ENCODE data around the gene SUN1. TPM values are rescaled to one million over a fixed set of nuclear protein-coding genes. Genes with fewer than 3 reads are reported as not detected.

Gene SUN1
- total and polyA plus RNA-seq, 2 of the 8 experiments (the other 6 are each of a cell fraction or from before 2014, with no cell fraction given) = 108 to 158 TPM

DNA sequence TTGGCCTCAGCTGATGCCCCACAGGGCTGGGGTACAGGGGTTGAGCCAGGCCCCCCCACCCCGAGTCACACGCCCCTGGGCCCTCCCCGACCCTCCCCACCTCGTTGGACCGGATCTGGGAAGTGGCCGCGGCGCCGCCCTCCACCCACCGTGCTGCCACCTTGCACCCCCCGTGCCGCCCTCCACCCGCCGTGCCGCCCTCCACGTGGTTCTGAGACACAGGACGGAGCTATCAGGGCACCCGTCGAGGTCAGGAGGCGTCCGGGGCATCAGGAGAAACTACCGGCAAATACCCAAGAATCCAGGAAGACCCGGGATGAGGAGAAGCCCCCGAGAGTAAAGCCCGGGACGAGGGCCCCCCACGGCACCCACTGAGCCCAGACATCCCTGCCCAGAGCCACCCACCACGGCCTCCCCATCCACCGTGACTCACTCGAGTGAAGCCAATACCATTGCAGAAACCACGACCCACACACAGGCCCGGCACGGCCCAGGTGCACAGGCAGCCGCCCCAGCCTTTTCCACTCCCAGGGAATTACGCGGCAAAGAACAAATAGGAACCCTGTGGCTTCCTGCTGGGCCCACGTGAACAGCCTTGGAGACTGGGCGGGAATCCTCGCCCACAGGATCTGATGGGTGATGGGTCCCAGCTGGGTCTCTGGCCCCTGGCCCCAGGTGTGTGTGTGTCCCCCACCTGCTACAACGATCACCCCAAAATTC, 88.2 kb downstream of the SUN1 start:
- Histone ChIP-seq H3K4me1 (replicated peaks in 1 of 4; ENCODE audit: control insufficient read depth in 3 of 4, insufficient read depth in 4 of 4, low read length in 3 of 4) (peaks cover 0 to 8% (median 0%) of the 10 kb centered on the region in 4 experiments; a peak in 2 of 7 replicates), H3K4me2 (ENCODE audit: insufficient read depth in 1 of 2, low read depth in 2 of 2, low read length in 2 of 2) (no peak overlapping the region), H4K20me1 (replicated peaks in 1 of 2; ENCODE audit: control insufficient read depth in 1 of 2, insufficient read depth in 2 of 2, low read length in 2 of 2) (no peaks in the 10 kb centered on the region), H2BK120ac (replicated peaks; ENCODE audit: low read depth, low read length) (no peak overlapping the region), H4K91ac (replicated peaks; ENCODE audit: insufficient read length, low read length) (no peak overlapping the region), H3K79me1 (ENCODE audit: low read depth, low read length) (no peaks in the 10 kb centered on the region), H2BK5ac (ENCODE audit: low read depth, low read length) (no peak overlapping the region), H3K18ac (ENCODE audit: extremely low read depth, low read length) (no peak overlapping the region), H3K14ac (ENCODE audit: insufficient read length) (no peak overlapping the region), H3K4me3 (ENCODE audit: extremely low read depth in 1 of 4, insufficient read depth in 2 of 4, low read depth in 3 of 4, low read length in 4 of 4) (no peak overlapping the region), H3K23me2 (ENCODE audit: low read depth, low read length) (no peaks in the 10 kb centered on the region), H3K23ac (ENCODE audit: insufficient read length) (no peak overlapping the region), H2AK5ac (ENCODE audit: low read depth, low read length) (no peak overlapping the region), H3K9me3 (ENCODE audit: insufficient read depth in 2 of 2, low read depth in 1 of 2, low read length in 1 of 2) (no peaks in the 10 kb centered on the region), H2BK20ac (ENCODE audit: low read length) (no peak overlapping the region), H3K36me3 (ENCODE audit: control insufficient read depth in 2 of 4, insufficient read depth in 4 of 4, low read length in 3 of 4) (no peaks in the 10 kb centered on the region), H3K9ac (replicated peaks in 1 of 4; ENCODE audit: extremely low read depth in 1 of 4, low read depth in 3 of 4, low read length in 3 of 4) (no peak overlapping the region), H3K56ac (replicated peaks; ENCODE audit: insufficient read length, low read depth, low read length) (no peak overlapping the region), H3K27me3 (replicated peaks in 1 of 4; ENCODE audit: control insufficient read depth in 3 of 4, extremely low read depth in 1 of 4, insufficient read depth in 3 of 4, low read length in 3 of 4) (no peaks in the 10 kb centered on the region), H3K4ac (replicated peaks; ENCODE audit: insufficient read length, low read depth, low read length) (no peak overlapping the region), H2AFZ (ENCODE audit: low read length) (no peak overlapping the region), H2BK15ac (ENCODE audit: low read length) (no peak overlapping the region), H3K27ac (ENCODE audit: low read depth, low read length) (no peak overlapping the region), H3K79me2 (ENCODE audit: control insufficient read depth in 1 of 2, insufficient read depth in 2 of 2, low read length in 2 of 2) (no peaks in the 10 kb centered on the region), H2BK12ac (ENCODE audit: low read depth, low read length) (no peak overlapping the region), H4K5ac (ENCODE audit: insufficient read length, low read depth, low read length) (no peak overlapping the region), H4K8ac (ENCODE audit: extremely low read depth, insufficient read depth, low read length) (no peak overlapping the region)
- DNase-seq (ENCODE audit: low read depth in 1 of 2, low spot score in 2 of 2) (peak in 1 of 2 experiments; percentile 44), FAIRE-seq (no peak)
- CTCF ChIA-PET (ENCODE audit: partially characterized antibody) = interaction anchor here (0.7 kb wide), 1 partner anchor 11 kb away, joined by 3 read pairs; no protein-coding TSS in a partner anchor
- POLR2A ChIA-PET (ENCODE audit: partially characterized antibody) = interaction anchor here (1.8 kb wide), 1 partner anchor 11 kb away, joined by 8 read pairs; no protein-coding TSS in a partner anchor
- WGBS, 2 experiments (ENCODE audit: extremely low coverage in 1 of 2, insufficient coverage in 1 of 2, insufficient read length in 1 of 2, insufficient replicate concordance in 2 of 2, low coverage in 1 of 2, low lambda C conversion rate in 2 of 2, missing lambda C conversion rate in 1 of 2) = 89% methylated on average over 26 of the region's 40 CpGs; no CpG with 5 or more reads in 1 of the 2 experiments
- TF ChIP-seq MAFK (IDR thresholded peaks at IDR 0.05; ENCODE audit: low read depth, low read length) = no peak
- TF ChIP-seq POLR2AphosphoS5 (IDR thresholded peaks at IDR 0.05; ENCODE audit: low read depth, low read length) = no peak
- TF ChIP-seq KDM4A (IDR thresholded peaks at IDR 0.05; ENCODE audit: low read depth, low read length, severe bottlenecking) = no peak
- TF ChIP-seq NRF1 (IDR thresholded peaks at IDR 0.05; ENCODE audit: low read depth, low read length) = no peak
- no peak for TF ChIP-seq EGR1 (IDR thresholded peaks at IDR 0.05; ENCODE audit: borderline replicate concordance, low read depth, low read length)
- TF ChIP-seq PHF8 (conservative IDR thresholded peaks at IDR 0.05; ENCODE audit: low read depth, low read length) = no peak
- TF ChIP-seq TAF1 (IDR thresholded peaks at IDR 0.05; ENCODE audit: low read depth, low read length) = no peak
- no peak for TF ChIP-seq RAD21 (IDR thresholded peaks at IDR 0.05 in 1 of 2, conservative IDR thresholded peaks at IDR 0.05 in 1 of 2; ENCODE audit: low read depth in 2 of 2, low read length in 2 of 2)
- no peak for TF ChIP-seq POU5F1 (IDR thresholded peaks at IDR 0.05; ENCODE audit: low read depth, low read length)
- TF ChIP-seq, protein P1, sequence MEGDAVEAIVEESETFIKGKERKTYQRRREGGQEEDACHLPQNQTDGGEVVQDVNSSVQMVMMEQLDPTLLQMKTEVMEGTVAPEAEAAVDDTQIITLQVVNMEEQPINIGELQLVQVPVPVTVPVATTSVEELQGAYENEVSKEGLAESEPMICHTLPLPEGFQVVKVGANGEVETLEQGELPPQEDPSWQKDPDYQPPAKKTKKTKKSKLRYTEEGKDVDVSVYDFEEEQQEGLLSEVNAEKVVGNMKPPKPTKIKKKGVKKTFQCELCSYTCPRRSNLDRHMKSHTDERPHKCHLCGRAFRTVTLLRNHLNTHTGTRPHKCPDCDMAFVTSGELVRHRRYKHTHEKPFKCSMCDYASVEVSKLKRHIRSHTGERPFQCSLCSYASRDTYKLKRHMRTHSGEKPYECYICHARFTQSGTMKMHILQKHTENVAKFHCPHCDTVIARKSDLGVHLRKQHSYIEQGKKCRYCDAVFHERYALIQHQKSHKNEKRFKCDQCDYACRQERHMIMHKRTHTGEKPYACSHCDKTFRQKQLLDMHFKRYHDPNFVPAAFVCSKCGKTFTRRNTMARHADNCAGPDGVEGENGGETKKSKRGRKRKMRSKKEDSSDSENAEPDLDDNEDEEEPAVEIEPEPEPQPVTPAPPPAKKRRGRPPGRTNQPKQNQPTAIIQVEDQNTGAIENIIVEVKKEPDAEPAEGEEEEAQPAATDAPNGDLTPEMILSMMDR (IDR thresholded peaks at IDR 0.05; ENCODE audit: control extremely low read depth in 1 of 3, insufficient read depth in 1 of 3, low read depth in 1 of 3, low read length in 3 of 3) = no peak
